ENCODE data around the gene TRERF1.

TRERF1 gene

GRCh38 chr6:42460883-42461282, 9.2 kb upstream of the TRERF1 start:
- Mint-ChIP-seq H3K27me3 (peaks cover 6% of the 10 kb centered on the region), H3K4me3 (no peak overlapping the region), H3K27ac (no peak overlapping the region), H3K36me3 (ENCODE audit: low read depth) (no peaks in the 10 kb centered on the region), H3K4me1 (ENCODE audit: low read depth) (no peaks in the 10 kb centered on the region), H3K9me3 (no peaks in the 10 kb centered on the region)
- intact Hi-C loops (cut with micrococcal nuclease), result no loop called here

DNA sequence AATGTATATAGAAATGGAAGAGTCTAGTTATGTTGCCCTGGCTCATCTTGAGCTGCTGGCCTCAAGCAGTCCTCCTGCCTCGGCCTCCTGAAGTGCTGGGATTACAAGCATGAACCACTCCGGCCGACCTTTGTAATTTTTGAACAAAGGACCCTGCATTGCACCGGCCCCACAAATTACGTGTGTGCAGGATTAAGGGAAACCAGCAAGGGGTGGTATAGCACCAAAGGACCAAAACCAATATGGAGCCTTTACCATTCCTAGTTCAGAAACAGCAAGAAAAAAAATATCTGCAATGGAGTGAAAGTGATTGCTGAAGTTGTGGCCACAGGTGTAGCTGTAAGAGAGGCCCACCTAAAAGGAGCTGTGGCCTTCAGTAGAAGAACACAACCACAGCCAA, 8.2 kb upstream of the TRERF1 start:
- Mint-ChIP-seq H3K9me3 (no peaks in the 10 kb centered on the region), H3K27me3 (peaks cover 4% of the 10 kb centered on the region), H3K36me3 (ENCODE audit: low read depth) (no peaks in the 10 kb centered on the region), H3K4me3 (no peak overlapping the region), H3K4me1 (ENCODE audit: low read depth) (no peaks in the 10 kb centered on the region), H3K27ac (no peak overlapping the region)
- intact Hi-C loops (cut with micrococcal nuclease), result no loop called here

GRCh38 chr6:42454428-42454791, 2.7 kb upstream of the TRERF1 start:
- peaks cover 18% of the 10 kb centered on the region for H3K36me3 Mint-ChIP-seq (ENCODE audit: low read depth)
- peaks cover 27% of the 10 kb centered on the region for H3K4me1 Mint-ChIP-seq (ENCODE audit: low read depth)
- H3K9me3 Mint-ChIP-seq, result no peaks in the 10 kb centered on the region
- peaks cover 10% of the 10 kb centered on the region for H3K27me3 Mint-ChIP-seq
- intact Hi-C loops (cut with micrococcal nuclease), result loop anchor here (5.0 kb wide), 5 partner anchors 47 to 192 kb away; no protein-coding TSS in a partner anchor
- H3K4me3 Mint-ChIP-seq, result peak overlapping the region; percentile 96
- H3K27ac Mint-ChIP-seq, result peak overlapping the region; percentile 88

GRCh38 chr6:42453654-42454427, 2.1 kb upstream of the TRERF1 start:
- Mint-ChIP-seq H3K36me3 (ENCODE audit: low read depth) (peaks cover 18% of the 10 kb centered on the region), H3K9me3 (no peaks in the 10 kb centered on the region), H3K4me1 (ENCODE audit: low read depth) (peaks cover 32% of the 10 kb centered on the region), H3K27ac (peak overlapping the region; percentile 88), H3K4me3 (peak overlapping the region; percentile 96), H3K27me3 (peaks cover 10% of the 10 kb centered on the region)
- intact Hi-C loops (cut with micrococcal nuclease), result loop anchor here (5.0 kb wide), 5 partner anchors 47 to 192 kb away; no protein-coding TSS in a partner anchor

- Mint-ChIP-seq H3K4me3 (peak overlapping the region; percentile 96), H3K27me3 (peaks cover 10% of the 10 kb centered on the region), H3K4me1 (ENCODE audit: low read depth) (peaks cover 39% of the 10 kb centered on the region), H3K36me3 (ENCODE audit: low read depth) (peaks cover 18% of the 10 kb centered on the region), H3K27ac (peak overlapping the region; percentile 88), H3K9me3 (no peaks in the 10 kb centered on the region)
- intact Hi-C loops (cut with micrococcal nuclease), result loop anchor here (5.0 kb wide), 5 partner anchors 46 to 191 kb away; no protein-coding TSS in a partner anchor
Measured at GRCh38 chr6:42453031-42453653, 1.4 kb upstream of the TRERF1 start.

- H3K27me3 Mint-ChIP-seq, result peaks cover 10% of the 10 kb centered on the region
- peak overlapping the region; percentile 96 for H3K4me3 Mint-ChIP-seq
- H3K27ac Mint-ChIP-seq, result peak overlapping the region; percentile 88
- intact Hi-C loops (cut with micrococcal nuclease), result loop anchor here (5.0 kb wide), 5 partner anchors 45 to 190 kb away; no protein-coding TSS in a partner anchor
- peaks cover 25% of the 10 kb centered on the region for H3K36me3 Mint-ChIP-seq (ENCODE audit: low read depth)
- H3K9me3 Mint-ChIP-seq, result no peaks in the 10 kb centered on the region
- peaks cover 47% of the 10 kb centered on the region for H3K4me1 Mint-ChIP-seq (ENCODE audit: low read depth)
Measured at GRCh38 chr6:42452171-42453030, 675 bp upstream of the TRERF1 start.

DNA sequence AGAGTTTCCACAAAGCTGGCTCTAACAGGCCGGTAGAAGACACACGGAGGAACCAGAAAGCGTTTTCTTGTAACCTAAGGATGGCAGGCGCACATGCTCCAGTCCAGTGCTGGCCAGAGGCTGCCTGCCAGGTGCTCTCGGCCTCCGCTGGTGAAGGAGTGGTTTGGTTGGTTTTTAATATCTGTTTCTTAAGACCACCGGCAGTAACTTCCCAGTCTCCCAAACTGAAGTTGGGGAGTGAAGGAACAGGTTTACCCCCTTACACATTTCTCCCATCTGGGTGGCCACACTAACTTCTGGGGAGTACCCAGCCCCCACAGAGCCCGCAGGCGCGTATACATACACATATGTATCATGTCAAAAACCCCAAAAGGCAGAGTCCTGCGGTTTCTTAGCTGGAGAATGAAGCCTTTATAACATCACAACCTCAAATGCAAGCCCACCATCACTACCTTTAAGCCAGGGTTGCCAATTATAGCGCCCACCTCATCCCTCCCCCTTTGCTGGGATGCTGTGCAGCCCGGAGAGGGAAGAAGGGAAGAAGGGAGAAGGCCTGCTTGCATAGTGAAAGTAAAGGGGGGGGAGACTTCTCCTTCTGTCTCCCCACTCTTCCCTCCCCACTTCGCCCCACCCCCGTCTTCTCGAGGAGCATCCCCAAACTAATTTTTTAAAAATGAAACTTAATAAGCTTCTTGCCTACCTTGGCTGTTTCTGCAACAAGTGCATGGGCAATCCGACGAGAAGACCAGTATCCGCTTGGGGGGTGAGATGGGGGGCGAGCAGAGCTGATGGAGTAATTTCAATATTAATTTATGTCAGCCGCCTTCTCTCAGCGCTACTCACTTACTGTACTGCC, 1.0 kb downstream of the TRERF1 start:
- Mint-ChIP-seq H3K27ac (peak overlapping the region; percentile 88), H3K36me3 (ENCODE audit: low read depth) (peaks cover 38% of the 10 kb centered on the region), H3K9me3 (no peaks in the 10 kb centered on the region), H3K4me3 (peak overlapping the region; percentile 96), H3K27me3 (peaks cover 6% of the 10 kb centered on the region), H3K4me1 (ENCODE audit: low read depth) (peaks cover 64% of the 10 kb centered on the region)
- intact Hi-C loops (cut with micrococcal nuclease), result loop anchor here (2.0 to 5.0 kb wide), 6 partner anchors 43 to 188 kb away; no protein-coding TSS in a partner anchor

- Mint-ChIP-seq H3K4me1 (ENCODE audit: low read depth) (peaks cover 71% of the 10 kb centered on the region), H3K27ac (peak overlapping the region; percentile 88), H3K27me3 (peaks cover 6% of the 10 kb centered on the region), H3K36me3 (ENCODE audit: low read depth) (peaks cover 46% of the 10 kb centered on the region), H3K9me3 (no peaks in the 10 kb centered on the region), H3K4me3 (peak overlapping the region; percentile 96)
- intact Hi-C loops (cut with micrococcal nuclease), result loop anchor here (2.0 to 5.0 kb wide), 6 partner anchors 43 to 188 kb away; no protein-coding TSS in a partner anchor
Measured at GRCh38 chr6:42449917-42450476, 1.7 kb downstream of the TRERF1 start.

DNA sequence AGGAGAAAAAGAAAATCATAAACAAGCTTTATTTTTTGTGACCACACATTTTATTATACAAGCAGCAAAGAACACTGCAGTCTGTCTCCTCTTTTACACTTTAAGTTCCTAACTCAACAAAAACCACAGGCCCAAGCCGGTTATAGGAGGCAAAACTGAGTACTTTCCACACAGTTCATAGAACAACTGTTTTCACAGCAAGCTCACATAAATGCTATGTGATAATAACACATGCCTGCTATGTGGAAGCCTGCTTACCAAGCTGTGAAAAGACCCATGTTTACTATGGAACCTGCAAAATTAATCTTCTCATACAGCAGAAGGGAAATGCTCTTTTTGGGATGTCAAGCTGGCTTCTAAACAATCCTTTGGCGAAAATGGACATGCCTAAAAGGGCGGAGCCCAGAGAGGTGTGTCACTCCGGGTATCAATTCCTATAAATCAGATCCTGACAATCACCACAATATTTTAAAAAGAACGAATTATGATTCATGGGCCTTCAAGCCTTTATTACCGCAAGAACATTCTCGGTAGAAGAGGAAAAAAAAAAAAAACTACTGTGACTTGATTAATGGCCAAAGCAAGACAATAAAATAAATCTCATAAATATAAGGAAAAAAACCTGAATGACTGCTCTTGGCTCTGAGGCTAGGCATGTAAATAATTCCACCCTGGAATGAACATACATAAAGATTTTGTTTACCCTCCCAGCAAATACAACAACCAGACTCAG, 2.6 kb downstream of the TRERF1 start:
- peaks cover 2% of the 10 kb centered on the region for H3K27me3 Mint-ChIP-seq
- H3K9me3 Mint-ChIP-seq, result no peaks in the 10 kb centered on the region
- H3K4me3 Mint-ChIP-seq, result peak overlapping the region; percentile 96
- peaks cover 55% of the 10 kb centered on the region for H3K36me3 Mint-ChIP-seq (ENCODE audit: low read depth)
- H3K27ac Mint-ChIP-seq, result peak overlapping the region; percentile 47
- intact Hi-C loops (cut with micrococcal nuclease), result no loop called here
- peaks cover 74% of the 10 kb centered on the region for H3K4me1 Mint-ChIP-seq (ENCODE audit: low read depth)

- H3K27ac Mint-ChIP-seq, result peak overlapping the region; percentile 47
- peak overlapping the region; percentile 96 for H3K4me3 Mint-ChIP-seq
- intact Hi-C loops (cut with micrococcal nuclease), result no loop called here
- no peaks in the 10 kb centered on the region for H3K9me3 Mint-ChIP-seq
- H3K27me3 Mint-ChIP-seq, result no peaks in the 10 kb centered on the region
- H3K4me1 Mint-ChIP-seq (ENCODE audit: low read depth), result peaks cover 73% of the 10 kb centered on the region
- H3K36me3 Mint-ChIP-seq (ENCODE audit: low read depth), result peaks cover 61% of the 10 kb centered on the region
Measured at GRCh38 chr6:42448391-42448790, 3.3 kb downstream of the TRERF1 start.

DNA sequence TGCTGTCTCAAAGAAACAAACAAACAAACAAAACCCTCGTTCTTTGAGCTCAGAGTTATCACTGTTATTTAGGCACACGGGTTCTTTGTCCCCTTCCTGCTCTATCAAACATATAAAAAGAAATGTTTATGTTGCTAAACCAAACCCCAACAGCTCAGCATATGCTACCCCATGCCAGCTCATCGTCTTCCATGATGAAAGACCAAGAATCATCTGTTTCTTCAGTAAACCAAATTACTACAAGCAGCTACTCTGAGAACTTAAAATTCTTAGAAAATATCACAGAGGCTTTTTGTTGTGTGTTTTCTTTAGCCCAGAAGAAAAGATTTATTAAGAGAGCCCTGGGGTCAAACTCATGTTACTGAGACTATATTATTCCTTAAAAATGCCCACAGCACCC, 4.7 kb downstream of the TRERF1 start:
- peaks cover 54% of the 10 kb centered on the region for H3K36me3 Mint-ChIP-seq (ENCODE audit: low read depth)
- peaks cover 75% of the 10 kb centered on the region for H3K4me1 Mint-ChIP-seq (ENCODE audit: low read depth)
- no peaks in the 10 kb centered on the region for H3K9me3 Mint-ChIP-seq
- no peak overlapping the region for H3K4me3 Mint-ChIP-seq
- intact Hi-C loops (cut with micrococcal nuclease), result no loop called here
- no peaks in the 10 kb centered on the region for H3K27me3 Mint-ChIP-seq
- peak overlapping the region; percentile 37 for H3K27ac Mint-ChIP-seq

DNA sequence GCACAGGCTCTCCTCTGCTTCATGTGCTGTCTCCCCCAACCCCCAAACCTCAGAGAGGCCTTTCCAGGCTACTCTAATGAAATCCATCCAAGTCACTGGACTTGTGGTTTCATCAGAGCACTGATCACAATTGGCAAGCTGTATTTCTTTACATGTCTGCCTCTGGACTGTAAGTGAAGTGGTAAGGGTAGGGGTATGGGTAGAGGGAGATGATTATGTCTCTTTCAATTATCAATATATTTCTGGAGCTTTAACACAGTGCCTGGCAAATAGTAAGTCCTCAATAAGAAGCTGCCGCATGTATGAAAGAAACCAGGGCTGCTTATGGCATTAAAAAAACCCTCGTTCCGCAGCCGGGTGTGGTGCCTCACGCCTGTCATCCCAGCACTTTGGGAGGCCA, 5.4 kb downstream of the TRERF1 start:
- Mint-ChIP-seq H3K4me1 (ENCODE audit: low read depth) (peaks cover 82% of the 10 kb centered on the region), H3K36me3 (ENCODE audit: low read depth) (peaks cover 47% of the 10 kb centered on the region), H3K27me3 (no peaks in the 10 kb centered on the region), H3K9me3 (no peaks in the 10 kb centered on the region), H3K4me3 (no peak overlapping the region), H3K27ac (peak overlapping the region; percentile 8)
- intact Hi-C loops (cut with micrococcal nuclease), result no loop called here

Measured in dendritic cell treated with granulocyte-macrophage colony-stimulating factor and Interleukin-4, amounts not matched to agents 40 ng/mL and 50 ng/mL, for 4 days (primary cell).